MM.1S (cell line): ENCODE data around the gene SMARCD3.

Source experiments
- DNase-seq: peaks from one replicate; pipeline ENCODE4 v3.0.0-alpha.2; 2015
- H2AFZ ChIP-seq: fragments of 300-600 bp; sonication (generic); 2 replicates; pipeline ENCODE4 v1.6.0; 2016; ENCODE audit warnings: antibody characterized with exemption, low read length
- H3F3A ChIP-seq: fragments of 300-600 bp; sonication (generic); 2 replicates; pipeline ENCODE4 v1.6.1; 2016; ENCODE audit warnings: mild to moderate bottlenecking, antibody characterized with exemption, low read length, moderate library complexity, mixed read lengths; ENCODE audit not compliant: insufficient read depth
- H3K27ac ChIP-seq: fragments of 300-600 bp; sonication (generic); 2 replicates; pipeline ENCODE4 v1.5.1; 2016; ENCODE audit warnings: mild to moderate bottlenecking, low read length
- H3K27me3 ChIP-seq: fragments of 300-600 bp; sonication (generic); replicated peaks from 2 replicates; pipeline ENCODE4 v1.6.0; 2016; ENCODE audit warnings: low read length; ENCODE audit not compliant: insufficient read depth
- H3K36me3 ChIP-seq: fragments of 300-600 bp; sonication (generic); replicated peaks from 2 replicates; pipeline ENCODE4 v1.6.1; 2016; ENCODE audit warnings: mild to moderate bottlenecking, low read length, mixed read lengths; ENCODE audit not compliant: insufficient read depth
- H3K4me1 ChIP-seq: fragments of 300-600 bp; sonication (generic); 2 replicates; pipeline ENCODE4 v1.6.1; 2016; ENCODE audit warnings: low read length, mixed read lengths
- H3K4me2 ChIP-seq: fragments of 300-600 bp; sonication (generic); 2 replicates; pipeline ENCODE4 v1.6.0; 2016; ENCODE audit warnings: low read depth, low read length
- H3K4me3 ChIP-seq: fragments of 300-600 bp; sonication (generic); 2 replicates; pipeline ENCODE4 v1.5.1; 2016; ENCODE audit warnings: low read length, mixed read lengths
- H3K79me2 ChIP-seq: fragments of 300-600 bp; sonication (generic); 2 replicates; pipeline ENCODE4 v1.6.1; 2016; ENCODE audit warnings: mixed run types, low read length, mixed read lengths
- H3K9ac ChIP-seq: fragments of 300-600 bp; sonication (generic); 2 replicates; pipeline ENCODE4 v1.6.1; 2016; ENCODE audit warnings: low read length, mixed read lengths
- H3K9me2 ChIP-seq: fragments of 300-600 bp; sonication (generic); replicated peaks from 2 replicates; pipeline ENCODE4 v1.6.1; 2016; ENCODE audit warnings: mild to moderate bottlenecking, low read length, mixed read lengths; ENCODE audit not compliant: insufficient read depth
- H3K9me3 ChIP-seq: fragments of 300-600 bp; sonication (generic); replicated peaks from 2 replicates; pipeline ENCODE4 v1.6.1; 2016; ENCODE audit warnings: mild to moderate bottlenecking, low read length, mixed read lengths; ENCODE audit not compliant: insufficient read depth
- H4K20me1 ChIP-seq: fragments of 300-600 bp; sonication (generic); 2 replicates; pipeline ENCODE4 v1.6.1; 2016; ENCODE audit warnings: mild to moderate bottlenecking, low read length, moderate library complexity, mixed read lengths; ENCODE audit not compliant: insufficient read depth
- EZH2 ChIP-seq: fragments of 300-600 bp; sonication (generic); optimal IDR thresholded peaks from 2 replicates; pipeline ENCODE3; 2017; ENCODE audit warnings: low read depth, mild to moderate bottlenecking, antibody characterized with exemption, low read length, mixed read lengths
- EZH2phosphoT487 ChIP-seq: fragments of 300-600 bp; sonication (generic); IDR thresholded peaks from 2 replicates; pipeline ENCODE4 v1.6.1; 2018; ENCODE audit warnings: antibody characterized with exemption, low read length
- TF ChIP-seq, protein P1 (sequence below): fragments of 300-600 bp; sonication (generic); IDR thresholded peaks from 2 replicates; pipeline ENCODE4 v1.5.1; 2016; ENCODE audit warnings: antibody characterized with exemption, low read length, mixed read lengths

The SMARCD3 gene

DNA sequence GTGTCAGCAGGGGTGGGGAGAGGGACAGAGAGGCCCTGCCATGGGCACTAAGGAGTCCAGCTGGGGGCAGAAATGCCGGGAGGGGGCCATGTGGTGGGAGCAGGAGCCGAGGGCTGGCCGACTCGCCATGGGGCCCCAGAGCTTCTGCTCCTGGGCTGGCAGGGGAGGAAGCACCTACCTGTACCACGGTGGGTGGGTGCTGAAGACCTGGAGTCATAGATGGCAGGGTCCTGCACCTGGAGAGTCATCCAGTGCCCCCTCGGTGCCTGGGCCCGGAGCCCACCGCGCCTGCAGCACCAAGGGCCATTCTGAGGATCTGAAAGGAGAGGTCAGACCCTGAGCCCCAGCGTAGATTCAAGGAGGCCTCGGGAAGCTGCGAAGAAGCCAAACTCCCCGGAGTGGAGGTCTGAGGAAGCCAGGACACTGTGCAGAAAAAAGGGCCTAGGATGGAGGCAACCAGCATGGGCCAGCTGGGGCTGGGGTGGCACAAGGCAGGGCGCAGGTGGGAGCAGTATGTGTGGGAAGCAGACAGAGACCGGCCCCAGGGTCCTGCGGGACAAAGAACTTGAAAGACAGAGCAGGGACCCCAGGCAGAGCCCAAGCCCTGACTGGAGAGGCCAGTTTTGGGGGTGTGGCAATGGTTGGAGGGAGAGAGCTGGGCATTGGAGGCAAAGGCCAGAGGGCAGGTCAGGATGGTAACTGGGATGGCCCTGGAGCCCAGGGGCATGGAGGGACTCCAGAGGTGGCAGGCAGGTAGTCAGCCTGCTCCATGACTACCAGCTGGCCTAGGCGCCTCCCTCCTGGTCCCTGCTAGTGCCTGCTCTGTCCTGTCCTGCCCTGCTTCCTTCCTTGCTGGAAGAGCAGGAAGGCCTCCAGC lies 26.7 kb upstream of the SMARCD3 start:
- Histone ChIP-seq H3K9me3 (no peaks in the 10 kb centered on the region), H3K9me2 (no peaks in the 10 kb centered on the region), H3K36me3 (no peaks in the 10 kb centered on the region), H3K4me2 (no peak overlapping the region), H3K79me2 (no peaks in the 10 kb centered on the region), H3K4me3 (no peak overlapping the region), H3F3A (no peaks in the 10 kb centered on the region), H3K27ac (no peak overlapping the region), H3K4me1 (no peaks in the 10 kb centered on the region), H4K20me1 (no peaks in the 10 kb centered on the region), H2AFZ (no peak overlapping the region), H3K9ac (no peak overlapping the region), H3K27me3 (peaks cover 56% of the 10 kb centered on the region)
- DNase-seq = no peak
- no peak for TF ChIP-seq EZH2
- no peak for TF ChIP-seq EZH2phosphoT487
- TF ChIP-seq, protein P1, sequence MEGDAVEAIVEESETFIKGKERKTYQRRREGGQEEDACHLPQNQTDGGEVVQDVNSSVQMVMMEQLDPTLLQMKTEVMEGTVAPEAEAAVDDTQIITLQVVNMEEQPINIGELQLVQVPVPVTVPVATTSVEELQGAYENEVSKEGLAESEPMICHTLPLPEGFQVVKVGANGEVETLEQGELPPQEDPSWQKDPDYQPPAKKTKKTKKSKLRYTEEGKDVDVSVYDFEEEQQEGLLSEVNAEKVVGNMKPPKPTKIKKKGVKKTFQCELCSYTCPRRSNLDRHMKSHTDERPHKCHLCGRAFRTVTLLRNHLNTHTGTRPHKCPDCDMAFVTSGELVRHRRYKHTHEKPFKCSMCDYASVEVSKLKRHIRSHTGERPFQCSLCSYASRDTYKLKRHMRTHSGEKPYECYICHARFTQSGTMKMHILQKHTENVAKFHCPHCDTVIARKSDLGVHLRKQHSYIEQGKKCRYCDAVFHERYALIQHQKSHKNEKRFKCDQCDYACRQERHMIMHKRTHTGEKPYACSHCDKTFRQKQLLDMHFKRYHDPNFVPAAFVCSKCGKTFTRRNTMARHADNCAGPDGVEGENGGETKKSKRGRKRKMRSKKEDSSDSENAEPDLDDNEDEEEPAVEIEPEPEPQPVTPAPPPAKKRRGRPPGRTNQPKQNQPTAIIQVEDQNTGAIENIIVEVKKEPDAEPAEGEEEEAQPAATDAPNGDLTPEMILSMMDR = no peak

- no peaks in the 10 kb centered on the region for H3K36me3 ChIP-seq
Observed at GRCh38 chr7:151274396-151274795, 25.9 kb upstream of the SMARCD3 start.

DNA sequence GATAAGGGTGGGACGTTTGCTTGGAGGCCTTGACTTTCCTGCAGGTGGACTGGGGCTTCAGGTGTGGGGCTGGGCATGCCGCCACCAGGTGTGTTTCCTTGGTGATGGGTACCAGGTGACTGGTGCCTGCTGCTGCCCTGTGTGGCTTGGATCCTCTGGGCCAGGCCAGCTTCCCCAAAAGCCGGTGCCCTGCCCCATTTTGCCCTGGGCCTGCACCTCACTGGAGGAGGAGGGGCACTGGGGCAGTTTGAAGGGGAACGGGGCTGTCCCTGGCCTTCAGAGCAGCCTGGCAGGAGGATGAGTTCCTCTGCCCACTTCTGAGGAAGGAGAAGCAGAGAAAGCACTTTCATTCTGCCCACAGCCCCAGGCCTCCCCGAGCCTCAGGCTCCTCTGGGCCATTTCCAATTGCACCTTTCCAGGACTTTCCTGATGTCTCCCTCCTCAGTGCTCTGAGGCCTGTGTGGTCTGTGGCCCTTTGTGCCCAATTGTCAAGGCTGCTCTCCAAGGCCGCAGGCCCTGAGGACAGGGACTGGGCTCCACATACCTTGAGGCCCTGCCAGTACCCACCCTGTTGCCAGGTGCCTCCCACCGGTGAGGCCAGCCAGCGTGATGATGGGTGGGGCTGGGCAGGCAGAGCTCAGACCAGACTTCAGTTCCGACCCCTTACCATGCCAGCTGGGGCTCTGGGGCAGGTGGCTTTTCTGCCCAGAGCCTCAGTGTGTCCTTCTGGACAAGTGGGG lies 25.3 kb upstream of the SMARCD3 start:
- Histone ChIP-seq H2AFZ (no peak overlapping the region), H3K27ac (no peak overlapping the region), H3K9ac (no peak overlapping the region), H3K4me3 (no peak overlapping the region), H3K9me3 (no peaks in the 10 kb centered on the region), H3F3A (no peaks in the 10 kb centered on the region), H3K79me2 (no peaks in the 10 kb centered on the region), H3K4me1 (no peaks in the 10 kb centered on the region), H4K20me1 (no peaks in the 10 kb centered on the region), H3K27me3 (peaks cover 65% of the 10 kb centered on the region), H3K9me2 (no peaks in the 10 kb centered on the region), H3K36me3 (no peaks in the 10 kb centered on the region), H3K4me2 (no peak overlapping the region)
- TF ChIP-seq EZH2 (no peak), EZH2phosphoT487 (no peak)
- TF ChIP-seq, protein P1 = no peak
- DNase-seq = no peak

More at GRCh38 chr7:151274396-151274795, 25.9 kb upstream of the SMARCD3 start:
- H3K79me2 ChIP-seq = no peaks in the 10 kb centered on the region
- no peaks in the 10 kb centered on the region for H3F3A ChIP-seq
- H3K9me3 ChIP-seq = no peaks in the 10 kb centered on the region
- no peak overlapping the region for H3K27ac ChIP-seq
- no peaks in the 10 kb centered on the region for H3K9me2 ChIP-seq
- peaks cover 64% of the 10 kb centered on the region for H3K27me3 ChIP-seq
- H3K4me3 ChIP-seq = no peak overlapping the region
- no peaks in the 10 kb centered on the region for H4K20me1 ChIP-seq
- TF ChIP-seq EZH2phosphoT487 = no peak
- TF ChIP-seq, protein P1 = no peak
- no peak for TF ChIP-seq EZH2
- no peak overlapping the region for H2AFZ ChIP-seq
- H3K4me1 ChIP-seq = no peaks in the 10 kb centered on the region
- H3K9ac ChIP-seq = no peak overlapping the region
- DNase-seq = no peak
- H3K4me2 ChIP-seq = no peak overlapping the region
